B cell (primary cell): ENCODE data around the gene WDR86. TPM values are rescaled to one million over a fixed set of nuclear protein-coding genes. Genes with fewer than 3 reads are reported as not detected.

Source experiments
- ATAC-seq: fragments of 200-7000 bp; cut with Tn5 transposase; one replicate; pipeline ENCODE4 v1.10.0; 2021; ENCODE audit warnings: low read depth, mild to moderate bottlenecking, moderate number of reproducible peaks, moderate library complexity
- CTCF ChIA-PET: fragments of 350-600 bp; sonication (Branson Sonifier 250); formaldehyde crosslinking; loops from one replicate; lab custom pipeline; 2021; ENCODE audit warnings: antibody characterized with exemption, inconsistent platforms; lab: Charles Lee
- POLR2A ChIA-PET: fragments of 350-600 bp; sonication (Branson Sonifier 250); formaldehyde crosslinking; loops from one replicate; lab custom pipeline; 2021; ENCODE audit warnings: antibody characterized with exemption; lab: Charles Lee
- DNase-seq: peaks from one replicate; pipeline ENCODE4 v3.0.0; 2013
- H2AFZ ChIP-seq: 2 replicates; pipeline ENCODE4 v1.6.1; 2012; ENCODE audit warnings: mild to moderate bottlenecking, low read depth, low read length; ENCODE audit not compliant: insufficient read depth, poor library complexity, severe bottlenecking
- H3K27ac ChIP-seq, 2 donors: 1 replicate in 1 of 2; 2 replicates in 1 of 2; pipeline ENCODE4 v1.5.1; 2012 to 2013; ENCODE audit warnings: low read length in 2 of 2, mild to moderate bottlenecking in 2 of 2, moderate library complexity in 1 of 2
- H3K27me3 ChIP-seq, 4 experiments: fragments of 200-600 bp in 1 of 4; sonication (generic) in 1 of 4; replicated peaks in 1 of 4; 1 replicate in 2 of 4; 2 replicates in 2 of 4; pipeline versions ENCODE4 v1.6.1 to v1.7.0; 2013 to 2016; ENCODE audit warnings: low read length in 3 of 4, mild to moderate bottlenecking in 2 of 4, mixed read lengths in 1 of 4, moderate library complexity in 1 of 4; ENCODE audit not compliant: insufficient read depth in 4 of 4, control insufficient read depth in 3 of 4; ENCODE audit errors: control extremely low read depth in 1 of 4
- H3K36me3 ChIP-seq, 2 experiments: replicated peaks in 1 of 2; 1 replicate in 1 of 2; 2 replicates in 1 of 2; pipeline versions ENCODE4 v1.6.1 to v1.7.1; 2013; ENCODE audit warnings: low read length in 1 of 2; ENCODE audit not compliant: insufficient read depth in 2 of 2, control insufficient read depth in 1 of 2; ENCODE audit errors: control extremely low read depth in 1 of 2, extremely low read depth in 1 of 2
- H3K4me1 ChIP-seq, 2 donors: fragments of 200-600 bp in 1 of 2; sonication (generic) in 1 of 2; 1 replicate in 1 of 2; 2 replicates in 1 of 2; pipeline versions ENCODE4 v1.5.1 to v1.6.1; 2013 to 2017; ENCODE audit warnings: low read length in 2 of 2; ENCODE audit not compliant: control insufficient read depth in 2 of 2, insufficient read depth in 2 of 2
- H3K4me2 ChIP-seq: replicated peaks from 2 replicates; pipeline ENCODE3; 2012; ENCODE audit warnings: mild to moderate bottlenecking, low read depth, low read length; ENCODE audit not compliant: poor library complexity, severe bottlenecking
- H3K4me3 ChIP-seq, 5 experiments: fragments of 200-600 bp in 1 of 5; sonication (generic) in 1 of 5; 1 replicate in 3 of 5; 2 replicates in 2 of 5; pipeline versions ENCODE4 v1.5.1 to v1.7.0; 2011 to 2016; ENCODE audit warnings: low read length in 4 of 5, mild to moderate bottlenecking in 4 of 5, low read depth in 2 of 5, control low read depth in 1 of 5, moderate library complexity in 1 of 5; ENCODE audit not compliant: insufficient read depth in 1 of 5; ENCODE audit errors: control extremely low read depth in 1 of 5, extremely low read depth in 1 of 5
- H3K79me2 ChIP-seq: fragments of 200-600 bp; sonication (generic); one replicate; pipeline ENCODE4 v1.6.0; 2016; ENCODE audit warnings: low read length; ENCODE audit not compliant: control insufficient read depth, insufficient read depth
- H3K9ac ChIP-seq: fragments of 200-600 bp; sonication (generic); 2 replicates; pipeline ENCODE4 v1.6.1; 2017; ENCODE audit warnings: mild to moderate bottlenecking, low read length, moderate library complexity
- H3K9me3 ChIP-seq, 3 donors: one replicate each; pipeline versions ENCODE4 v1.6.1 to v1.7.1; 2013; ENCODE audit warnings: low read length in 2 of 3; ENCODE audit not compliant: control insufficient read depth in 2 of 3, insufficient read depth in 1 of 3; ENCODE audit errors: control extremely low read depth in 1 of 3
- H4K20me1 ChIP-seq: 2 replicates; pipeline ENCODE4 v1.6.0; 2012; ENCODE audit warnings: mild to moderate bottlenecking, low read length; ENCODE audit not compliant: insufficient read depth, control insufficient read depth, poor library complexity, severe bottlenecking
- H3K27ac Mint-ChIP-seq: one replicate; pipeline ENCODE4 v1.8.0; 2021; ENCODE audit warnings: mixed read lengths
- H3K27me3 Mint-ChIP-seq: one replicate; pipeline ENCODE4 v1.8.0; 2021; ENCODE audit warnings: mixed read lengths
- H3K4me1 Mint-ChIP-seq: one replicate; pipeline ENCODE4 v1.8.0; 2021; ENCODE audit warnings: mixed read lengths
- H3K4me3 Mint-ChIP-seq: one replicate; pipeline ENCODE4 v1.8.0; 2021; ENCODE audit warnings: mixed read lengths
- H3K9me3 Mint-ChIP-seq: one replicate; pipeline ENCODE4 v1.8.0; 2022; ENCODE audit warnings: mixed read lengths; ENCODE audit not compliant: insufficient read depth
- CTCF ChIP-seq: fragments of 200-600 bp; IDR thresholded peaks from one replicate; pipeline ENCODE4 v1.8.0; 2022; ENCODE audit warnings: antibody characterized with exemption, mild to moderate bottlenecking
- EZH2 ChIP-seq: IDR thresholded peaks from 2 replicates; pipeline ENCODE4 v1.6.1; 2012; ENCODE audit warnings: borderline replicate concordance, low read depth, mild to moderate bottlenecking, moderate library complexity, low read length; ENCODE audit not compliant: insufficient read depth, poor library complexity, severe bottlenecking
- WGBS: methylation state at CpG from one replicate; pipeline ENCODE4 v1.1.5; 2013; ENCODE audit warnings: missing lambda C conversion rate; ENCODE audit not compliant: insufficient coverage; 5-methylcytosine and 5-hydroxymethylcytosine counted together
- intact Hi-C: fragments of 100-400 bp; cut with micrococcal nuclease; formaldehyde crosslinking; loops from one replicate; pipeline ENCODE4 v1.10.0; 2022
- polyA plus RNA-seq: library from polyadenylated mRNA; depleted of rRNA; stranded (reverse); fragments of >200 nt; gene quantifications from 2 replicates; pipeline ENCODE4 v1.2.3, GENCODE V29; 2012
- total RNA-seq, 2 donors: library from RNA; stranded (reverse); fragments of 120-200 nt in 1 of 2; gene quantifications; 1 replicate in 1 of 2; 2 replicates in 1 of 2; pipeline versions ENCODE4 v1.2.3 to v1.2.4, GENCODE V29; 2013 to 2022

Gene WDR86
- total and polyA plus RNA-seq, 2 donors (not counting 1 experiment from before 2014, with no cell fraction given): 1.4 to 1.5 TPM

GRCh38 chr7:151382079-151382885 lies 27.6 kb downstream of the WDR86 start:
- WGBS: 23% methylated on average over 37 of the region's 37 CpGs
- DNase-seq: peak; percentile 84
- ChIA-PET CTCF (interaction anchor here (1.1 to 2.3 kb wide), 4 partner anchors 12 to 67 kb away, joined by 3 to 10 read pairs (median 6); no protein-coding TSS in a partner anchor), POLR2A (interaction anchor here (0.7 kb wide), 1 partner anchor 400 kb away, joined by 3 read pairs; no protein-coding TSS in a partner anchor)
- Histone ChIP-seq H3K27me3 (peaks cover 0 to 12% (median 6%) of the 10 kb centered on the region in 4 experiments), H3K4me1 (peaks cover 18 to 23% of the 10 kb centered on the region in 2 donors), H3K4me3 (peak overlapping the region in 4 of 5 experiments; percentile 52 to 83 (median 58)), H3K79me2 (no peaks in the 10 kb centered on the region), H3K27ac (peak overlapping the region in 1 of 2 donors; percentile 41), H3K9ac (peak overlapping the region; percentile 80), H3K36me3 (peaks cover 0 to 12% of the 10 kb centered on the region in 2 experiments), H2AFZ (peak overlapping the region; percentile 62), H4K20me1 (no peaks in the 10 kb centered on the region), H3K4me2 (peak overlapping the region; percentile 100), H3K9me3 (peaks cover 0 to 14% (median 0%) of the 10 kb centered on the region in 3 donors)
- no peak for TF ChIP-seq EZH2
- no peak for TF ChIP-seq CTCF
- peak overlapping the region; percentile 87 for H3K4me3 Mint-ChIP-seq
- ATAC-seq: peak; percentile 37
- peaks cover 10% of the 10 kb centered on the region for H3K27me3 Mint-ChIP-seq
- H3K4me1 Mint-ChIP-seq: peaks cover 23% of the 10 kb centered on the region
- intact Hi-C loops: no loop called here
- peak overlapping the region; percentile 87 for H3K27ac Mint-ChIP-seq
- H3K9me3 Mint-ChIP-seq: no peaks in the 10 kb centered on the region
